Natural killer cell treated with Interleukin-12 subunit alpha and Interleukin-12 subunit beta and Interleukin-15 and Interleukin-18, amount 100 ng/mL, for 72 hours (primary cell): Measurements from ENCODE around the gene BMP10. TPM values are rescaled to one million over a fixed set of nuclear protein-coding genes. Genes with fewer than 3 reads are reported as not detected.

Experiments used
- ATAC-seq, 2 donors: fragments of 150-1000 bp; cut with Tn5 transposase in 1 of 2; sonication (Bioruptor Pico), chemical (Tn5 transposase) in 1 of 2; 2 replicates each; pipeline ENCODE4 v1.10.0; 2021
- DNase-seq: peaks from one replicate; pipeline ENCODE4 v3.0.0; 2022; ENCODE audit warnings: low spot score
- H3K27ac Mint-ChIP-seq, 2 donors: 1 replicate in 1 of 2; 2 replicates in 1 of 2; pipeline ENCODE4 v1.8.0; 2022; ENCODE audit warnings: mixed read lengths in 2 of 2, mild to moderate bottlenecking in 1 of 2, moderate library complexity in 1 of 2
- H3K27me3 Mint-ChIP-seq, 2 donors: 1 replicate in 1 of 2; 2 replicates in 1 of 2; pipeline ENCODE4 v1.8.0; 2022; ENCODE audit warnings: mixed read lengths in 2 of 2
- H3K36me3 Mint-ChIP-seq: one replicate; pipeline ENCODE4 v1.8.0; 2022; ENCODE audit warnings: mixed read lengths
- H3K4me1 Mint-ChIP-seq, 2 donors: 1 replicate in 1 of 2; 2 replicates in 1 of 2; pipeline ENCODE4 v1.8.0; 2022; ENCODE audit warnings: low read depth in 2 of 2, mixed read lengths in 2 of 2, mild to moderate bottlenecking in 1 of 2
- H3K4me3 Mint-ChIP-seq: one replicate; pipeline ENCODE4 v1.8.0; 2022; ENCODE audit warnings: mixed read lengths
- H3K9me3 Mint-ChIP-seq: 2 replicates; pipeline ENCODE4 v1.8.0; 2022; ENCODE audit warnings: mixed read lengths
- total RNA-seq, 2 donors: library from RNA; stranded (reverse); gene quantifications; one replicate each; pipeline ENCODE4 v1.2.3, GENCODE V29; 2022

The BMP10 gene
- total RNA-seq = not detected

- H3K9me3 Mint-ChIP-seq = no peaks in the 10 kb centered on the region
These were observed at the start of gene BMP10 for GRCh38 chr2:68871159-68871764. TSS of gene BMP10 (minus strand) at chr2:68871397. CDS start at chr2:68871358, 39 bp downstream.

GRCh38 chr2:68920481-68921170 is 49.4 kb upstream of the BMP10 start:
- H3K27ac Mint-ChIP-seq = no peak overlapping the region
- no peak for ATAC-seq
- H3K27me3 Mint-ChIP-seq = peaks cover 0 to 3% of the 10 kb centered on the region in 2 donors
- no peaks in the 10 kb centered on the region for H3K4me1 Mint-ChIP-seq
- no peaks in the 10 kb centered on the region for H3K36me3 Mint-ChIP-seq
- H3K4me3 Mint-ChIP-seq = no peak overlapping the region
- DNase-seq = no peak
- no peaks in the 10 kb centered on the region for H3K9me3 Mint-ChIP-seq

More at GRCh38 chr2:68871159-68871764, at the start of gene BMP10:
- no peak for ATAC-seq
- H3K27ac Mint-ChIP-seq = peak within 1 kb of the TSS in 1 of 2 donors; percentile 46
- H3K27me3 Mint-ChIP-seq = peaks cover 0 to 16% of the 10 kb centered on the region in 2 donors
- H3K4me3 Mint-ChIP-seq = no peak within 1 kb of the TSS
- no peak for DNase-seq
- no peaks in the 10 kb centered on the region for H3K4me1 Mint-ChIP-seq
- no peaks in the 10 kb centered on the region for H3K36me3 Mint-ChIP-seq

DNA sequence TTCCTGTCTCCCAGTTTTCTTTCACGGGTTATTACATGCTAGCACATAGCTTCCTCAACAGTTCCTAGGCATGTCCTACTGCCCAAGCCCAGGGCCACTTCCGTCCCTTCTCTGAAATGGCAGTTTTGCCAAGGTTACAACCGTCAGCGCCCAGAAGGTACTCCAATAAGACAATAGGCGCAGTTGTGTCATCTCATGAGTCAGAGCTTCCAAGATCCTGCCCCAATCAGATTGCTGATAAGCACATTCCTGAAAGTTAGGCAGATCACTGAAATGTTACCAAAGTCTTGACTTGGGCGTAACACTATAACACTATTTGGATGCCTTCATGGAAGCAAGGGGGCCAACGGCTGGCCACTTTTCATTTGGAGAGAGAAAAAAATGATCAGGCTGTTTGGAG is 47.3 kb upstream of the BMP10 start:
- DNase-seq (no peak), ATAC-seq (no peak)
- H3K36me3 Mint-ChIP-seq = no peaks in the 10 kb centered on the region
- no peak overlapping the region for H3K4me3 Mint-ChIP-seq
- peaks cover 0 to 3% of the 10 kb centered on the region in 2 donors for H3K27me3 Mint-ChIP-seq
- H3K4me1 Mint-ChIP-seq = peaks cover 0 to 7% of the 10 kb centered on the region in 2 donors
- H3K9me3 Mint-ChIP-seq = no peaks in the 10 kb centered on the region
- H3K27ac Mint-ChIP-seq = no peak overlapping the region

- H3K9me3 Mint-ChIP-seq = no peaks in the 10 kb centered on the region
- no peak overlapping the region for H3K4me3 Mint-ChIP-seq
- H3K27ac Mint-ChIP-seq = no peak overlapping the region
- no peak for ATAC-seq
- H3K27me3 Mint-ChIP-seq = peaks cover 0 to 3% of the 10 kb centered on the region in 2 donors
- no peak for DNase-seq
- H3K36me3 Mint-ChIP-seq = no peaks in the 10 kb centered on the region
- H3K4me1 Mint-ChIP-seq = peaks cover 0 to 7% of the 10 kb centered on the region in 2 donors
These were observed 46.0 kb upstream of the BMP10 start for GRCh38 chr2:68917034-68917718.

DNA sequence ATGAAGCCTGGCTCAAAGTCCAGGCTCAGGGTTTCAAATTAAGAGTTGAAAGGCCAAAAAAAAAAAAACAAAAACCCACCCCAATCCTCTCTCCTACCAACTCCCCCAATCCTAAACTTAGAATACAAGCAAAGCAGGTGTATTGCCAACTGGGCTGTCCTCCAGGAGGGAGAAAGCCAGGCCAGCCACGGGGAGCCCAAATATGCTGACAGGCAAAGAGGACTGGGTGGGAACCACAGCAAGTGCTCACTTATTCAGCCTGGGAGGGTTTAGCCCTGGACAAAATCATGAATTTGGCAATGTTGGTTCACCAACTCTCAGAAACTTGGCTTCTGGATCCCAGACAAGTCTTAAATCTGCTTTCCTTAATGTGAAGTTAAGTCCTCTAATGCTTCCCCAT is 45.0 kb upstream of the BMP10 start:
- H3K27me3 Mint-ChIP-seq = peaks cover 0 to 3% of the 10 kb centered on the region in 2 donors

GRCh38 chr2:68915393-68915792 is 44.2 kb upstream of the BMP10 start:
- no peaks in the 10 kb centered on the region for H3K9me3 Mint-ChIP-seq
- no peak overlapping the region for H3K4me3 Mint-ChIP-seq
- no peak for ATAC-seq
- peaks cover 0 to 3% of the 10 kb centered on the region in 2 donors for H3K27me3 Mint-ChIP-seq
- H3K27ac Mint-ChIP-seq = no peak overlapping the region
- H3K36me3 Mint-ChIP-seq = no peaks in the 10 kb centered on the region
- peaks cover 1 to 11% of the 10 kb centered on the region in 2 donors for H3K4me1 Mint-ChIP-seq
- no peak for DNase-seq

More for the DNA sequence above, 45.0 kb upstream of the BMP10 start:
- Mint-ChIP-seq H3K4me1 (peaks cover 0 to 9% of the 10 kb centered on the region in 2 donors), H3K27ac (no peak overlapping the region), H3K36me3 (no peaks in the 10 kb centered on the region), H3K9me3 (no peaks in the 10 kb centered on the region), H3K4me3 (no peak overlapping the region)
- ATAC-seq (no peak), DNase-seq (no peak)

- Mint-ChIP-seq H3K27ac (no peak overlapping the region), H3K36me3 (no peaks in the 10 kb centered on the region), H3K9me3 (no peaks in the 10 kb centered on the region), H3K4me3 (no peak overlapping the region), H3K4me1 (peaks cover 19 to 28% of the 10 kb centered on the region in 2 donors), H3K27me3 (no peaks in the 10 kb centered on the region)
- DNase-seq (no peak), ATAC-seq (no peak)
These were observed 42.2 kb upstream of the BMP10 start for GRCh38 chr2:68913359-68913758.

GRCh38 chr2:68912732-68913131 is 41.5 kb upstream of the BMP10 start:
- no peak for DNase-seq
- Mint-ChIP-seq H3K36me3 (no peaks in the 10 kb centered on the region), H3K27me3 (no peaks in the 10 kb centered on the region), H3K4me1 (peaks cover 25 to 34% of the 10 kb centered on the region in 2 donors), H3K4me3 (no peak overlapping the region), H3K27ac (no peak overlapping the region), H3K9me3 (no peaks in the 10 kb centered on the region)
- peak in 1 of 2 donors; percentile 60 for ATAC-seq

GRCh38 chr2:68912111-68912510 is 40.9 kb upstream of the BMP10 start:
- Mint-ChIP-seq H3K9me3 (no peaks in the 10 kb centered on the region), H3K27ac (no peak overlapping the region), H3K36me3 (no peaks in the 10 kb centered on the region), H3K4me1 (peaks cover 29 to 37% of the 10 kb centered on the region in 2 donors), H3K27me3 (no peaks in the 10 kb centered on the region), H3K4me3 (no peak overlapping the region)
- ATAC-seq (no peak), DNase-seq (no peak)

GRCh38 chr2:68911709-68912108 is 40.5 kb upstream of the BMP10 start:
- DNase-seq = no peak
- H3K27ac Mint-ChIP-seq = no peak overlapping the region
- ATAC-seq = no peak
- H3K27me3 Mint-ChIP-seq = no peaks in the 10 kb centered on the region
- peaks cover 29 to 39% of the 10 kb centered on the region in 2 donors for H3K4me1 Mint-ChIP-seq
- H3K9me3 Mint-ChIP-seq = no peaks in the 10 kb centered on the region
- no peaks in the 10 kb centered on the region for H3K36me3 Mint-ChIP-seq
- H3K4me3 Mint-ChIP-seq = no peak overlapping the region

DNA sequence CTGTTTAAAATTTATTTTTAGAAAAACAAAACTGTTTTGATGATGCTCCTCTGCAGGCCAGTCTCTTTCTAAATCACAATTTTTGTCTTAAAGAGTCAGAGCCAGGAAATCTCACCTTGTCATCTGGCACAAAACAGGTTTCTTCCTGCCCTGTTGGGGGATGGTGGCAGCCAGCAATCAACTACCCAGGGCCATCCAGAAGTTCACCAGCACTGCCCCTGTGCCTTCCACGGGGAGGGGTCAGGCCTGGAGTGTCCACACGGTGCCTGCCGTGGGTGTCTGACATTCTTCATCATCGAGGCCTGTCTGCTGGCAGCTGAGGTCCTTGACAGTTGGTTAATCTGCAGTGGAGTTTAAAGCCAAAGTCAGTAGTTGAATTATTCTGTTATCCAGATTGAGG is 40.0 kb upstream of the BMP10 start:
- Mint-ChIP-seq H3K36me3 (no peaks in the 10 kb centered on the region), H3K27me3 (no peaks in the 10 kb centered on the region), H3K9me3 (no peaks in the 10 kb centered on the region), H3K4me3 (no peak overlapping the region), H3K4me1 (peaks cover 29 to 40% of the 10 kb centered on the region in 2 donors), H3K27ac (no peak overlapping the region)
- ATAC-seq (no peak), DNase-seq (no peak)

DNA sequence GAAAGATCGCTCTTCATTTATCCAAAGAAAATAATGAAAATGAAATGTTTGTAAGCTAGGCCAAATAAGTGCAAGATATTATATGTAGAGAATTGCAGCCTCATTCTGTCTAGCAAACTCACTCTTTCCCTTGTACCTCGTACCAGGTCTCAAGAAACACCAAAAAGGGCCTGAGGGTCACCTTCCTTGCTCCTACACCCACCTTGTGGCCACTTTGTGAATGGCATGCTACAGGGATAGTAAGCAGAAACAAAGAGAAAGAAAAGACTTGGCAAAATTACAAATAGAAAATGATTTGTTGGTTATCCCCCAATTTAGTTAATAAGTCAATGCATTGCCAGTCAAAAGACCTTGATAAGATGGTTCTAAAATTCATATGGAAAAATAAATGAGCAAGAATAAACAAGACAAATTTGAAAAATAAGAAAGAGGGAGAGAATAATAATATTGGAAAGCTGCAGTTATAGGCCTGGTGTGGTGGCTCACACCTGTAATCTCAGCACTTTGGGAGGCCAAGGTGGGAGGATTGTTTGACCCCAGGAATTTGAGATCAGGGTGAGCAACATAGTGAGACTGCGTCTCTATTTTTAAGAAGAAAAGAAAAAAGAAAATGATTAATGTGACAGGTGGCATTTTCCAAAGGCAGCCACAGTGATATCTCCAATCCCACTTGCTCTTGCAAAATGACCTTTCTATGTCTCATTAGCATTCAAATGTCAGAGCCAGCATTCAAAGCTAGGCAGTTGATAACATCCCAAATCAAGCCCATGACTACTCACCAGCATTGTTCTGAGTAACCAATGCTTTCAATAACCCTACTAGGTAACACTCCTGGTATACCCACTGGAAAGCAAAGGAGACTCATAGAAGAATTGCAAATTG is 38.8 kb upstream of the BMP10 start:
- peak overlapping the region; percentile 0 for H3K4me3 Mint-ChIP-seq
- H3K36me3 Mint-ChIP-seq = no peaks in the 10 kb centered on the region
- H3K9me3 Mint-ChIP-seq = no peaks in the 10 kb centered on the region
- H3K27ac Mint-ChIP-seq = peak overlapping the region; percentile 93 to 96
- ATAC-seq = peak; percentile 52 to 60
- DNase-seq = peak; percentile 73
- H3K4me1 Mint-ChIP-seq = peaks cover 29 to 37% of the 10 kb centered on the region in 2 donors
- H3K27me3 Mint-ChIP-seq = no peaks in the 10 kb centered on the region

DNA sequence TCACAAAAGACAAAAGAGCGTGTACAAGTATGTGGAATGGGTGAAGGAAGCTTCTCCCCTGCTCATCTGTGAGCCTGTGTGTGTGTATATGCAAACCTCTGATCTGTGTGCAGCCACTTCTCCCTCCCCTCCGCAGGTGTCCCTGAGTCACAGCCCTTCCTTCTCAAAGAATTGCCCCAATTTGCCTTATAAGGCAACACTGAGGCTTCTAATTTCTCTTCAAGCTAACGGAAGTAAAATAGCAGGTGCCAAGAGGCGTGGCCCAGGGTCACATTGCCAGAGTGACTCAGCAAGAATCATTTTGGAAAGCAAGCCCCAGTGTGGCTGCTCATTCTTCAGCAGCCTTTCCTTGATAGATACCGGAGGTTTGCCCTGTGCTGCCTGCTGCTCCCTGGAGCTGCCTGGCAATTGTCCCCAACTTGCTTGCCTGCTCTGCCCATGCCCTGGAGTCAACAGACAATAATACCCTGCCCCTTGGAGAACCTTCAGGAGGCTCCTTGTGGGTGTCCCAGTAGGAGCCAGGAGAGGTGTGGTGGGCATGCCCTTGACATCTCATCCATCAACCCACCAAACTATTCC is 37.3 kb upstream of the BMP10 start:
- ATAC-seq = peak; percentile 94
- Mint-ChIP-seq H3K36me3 (peaks cover under 1% of the 10 kb centered on the region), H3K27ac (peak overlapping the region; percentile 93 to 96), H3K4me1 (peaks cover 29 to 33% of the 10 kb centered on the region in 2 donors), H3K4me3 (peak overlapping the region; percentile 64), H3K9me3 (no peaks in the 10 kb centered on the region), H3K27me3 (peaks cover 8% of the 10 kb centered on the region in 2 donors)
- DNase-seq = peak; percentile 86
